NCI-H510A (cell line): ENCODE results near the gene LARP4B.

ENCODE experiments used
- DNase-seq: peaks from one replicate; lab custom pipeline; 2025; lab: John Stamatoyannopoulos, UW

LARP4B gene

DNA sequence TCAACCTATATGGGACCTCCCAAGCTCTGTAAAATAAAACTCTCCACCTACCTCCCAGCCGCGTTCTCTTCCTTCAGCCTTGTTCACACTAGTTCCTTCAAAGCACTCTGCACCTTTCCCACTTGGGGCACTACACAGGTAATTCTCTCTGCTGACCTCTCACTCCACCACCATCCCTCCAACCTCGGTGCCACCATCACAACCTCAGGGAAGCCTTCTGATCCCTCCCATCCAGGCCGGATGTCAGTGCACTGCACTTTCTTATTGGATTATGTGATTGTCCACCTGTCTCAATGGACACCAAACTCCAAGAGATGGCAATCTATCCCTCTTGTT, 7.0 kb downstream of the LARP4B start:
- DNase-seq = no peak

DNA sequence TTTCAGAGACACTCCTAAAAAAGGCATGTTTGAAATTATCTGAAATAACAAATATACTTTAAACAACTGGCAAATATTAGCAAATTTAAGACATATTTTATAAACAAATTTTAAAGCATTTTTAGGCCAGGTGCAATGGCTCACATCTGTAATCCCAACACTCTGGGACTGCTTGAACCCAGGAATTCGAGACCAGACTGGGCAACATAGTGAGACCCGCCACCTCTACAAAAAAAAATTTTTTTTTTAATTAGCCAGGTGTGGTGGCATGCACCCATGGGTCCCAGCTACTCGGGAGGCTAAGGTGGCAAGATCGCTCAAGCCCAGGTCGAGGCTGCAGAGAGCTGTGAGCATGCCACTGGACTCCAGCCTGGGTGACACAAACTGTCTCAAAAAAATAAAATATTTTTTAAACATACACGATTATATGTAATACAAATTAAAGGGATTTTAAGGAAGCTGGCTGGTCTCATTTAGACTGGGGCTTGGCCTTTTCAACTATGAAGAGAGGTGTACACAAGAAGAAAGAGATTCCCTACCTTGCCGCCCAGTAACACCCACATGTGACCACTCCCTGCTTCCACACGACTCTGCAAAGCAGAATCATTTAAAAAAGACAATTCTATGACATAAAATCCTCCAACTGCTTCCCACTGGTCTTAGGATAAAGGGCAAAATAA, 7.5 kb downstream of the LARP4B start:
- no peak for DNase-seq

DNA sequence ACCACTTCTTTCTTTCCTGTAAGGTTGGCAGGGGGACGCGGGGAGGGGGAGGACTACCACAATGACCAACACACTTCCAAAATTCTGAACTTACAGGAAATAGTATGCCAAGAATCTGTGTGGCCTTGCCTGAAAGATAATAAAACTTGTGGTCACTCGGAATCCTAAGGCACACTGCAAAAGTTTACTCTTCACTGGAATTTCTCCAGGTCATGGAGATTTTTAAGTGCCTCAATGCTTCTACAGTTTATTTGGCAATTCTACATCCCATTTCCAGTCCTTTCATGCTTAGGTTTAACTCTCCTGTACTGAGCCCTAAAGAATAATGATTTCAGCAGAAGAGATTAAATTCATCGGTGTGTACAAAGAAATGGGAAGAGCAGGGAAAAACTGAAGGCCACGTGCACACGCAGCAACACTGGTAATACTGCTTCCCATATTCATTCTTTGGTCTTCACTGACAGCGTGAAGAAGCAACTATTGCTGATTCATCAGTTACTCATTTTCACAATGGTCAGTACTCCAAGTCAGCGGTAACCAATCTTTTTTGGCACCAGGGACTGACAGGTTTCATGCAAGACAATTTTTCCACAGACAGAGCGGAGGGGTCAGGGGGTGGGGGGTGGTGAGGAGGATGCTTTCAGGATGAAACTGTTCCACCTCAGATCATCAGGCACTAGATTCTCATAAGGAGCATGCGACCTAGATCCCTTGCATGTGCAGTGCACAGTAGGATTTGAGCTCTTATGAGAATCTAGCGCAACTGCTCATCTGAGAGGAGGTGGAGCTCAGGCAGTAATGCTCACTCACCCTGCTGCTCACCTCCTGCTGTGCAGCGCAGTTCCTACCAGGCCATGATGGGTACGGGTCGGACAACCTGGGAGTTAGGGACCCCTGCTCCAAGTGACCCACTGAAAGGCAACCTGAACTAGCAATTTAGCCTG, 9.8 kb downstream of the LARP4B start:
- DNase-seq = no peak

DNA sequence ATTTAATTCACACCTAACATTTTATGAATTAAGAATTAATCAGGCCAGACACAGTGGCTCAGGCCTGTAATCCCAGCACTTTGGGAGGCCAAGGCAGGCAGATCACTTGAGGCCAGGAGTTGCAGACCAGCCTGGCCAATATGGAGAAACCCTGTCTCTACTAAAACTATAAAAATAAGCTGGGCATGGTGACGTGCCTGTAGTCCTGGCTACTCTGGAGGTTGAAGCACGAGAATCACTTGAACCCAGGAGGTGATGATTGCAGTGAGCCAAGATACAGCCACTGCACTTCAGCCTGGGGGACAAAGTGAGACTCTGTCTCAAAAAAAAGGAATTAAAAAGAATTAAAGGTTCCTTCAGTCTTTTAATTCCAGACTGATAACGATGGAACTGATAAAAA, 11.1 kb downstream of the LARP4B start:
- DNase-seq = no peak

DNA sequence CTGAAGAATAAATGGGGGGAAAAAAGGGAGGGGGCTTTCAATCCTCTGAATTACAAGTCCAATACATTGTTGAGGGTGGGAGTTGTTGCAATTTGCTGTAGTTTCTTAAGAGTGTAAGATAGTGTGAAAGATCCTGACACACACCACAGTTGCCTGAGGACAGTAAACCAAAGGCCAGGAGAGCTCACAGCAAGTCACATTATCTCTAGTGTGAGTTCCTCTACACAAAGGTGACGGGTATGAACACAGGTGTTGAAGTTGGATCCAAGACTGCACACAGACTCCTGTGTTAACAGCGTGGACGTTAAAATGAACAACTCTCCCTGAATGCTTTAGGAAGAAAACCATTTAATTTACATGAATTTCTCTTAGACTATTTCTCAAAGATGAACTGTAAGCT, 12.0 kb downstream of the LARP4B start:
- no peak for DNase-seq

DNA sequence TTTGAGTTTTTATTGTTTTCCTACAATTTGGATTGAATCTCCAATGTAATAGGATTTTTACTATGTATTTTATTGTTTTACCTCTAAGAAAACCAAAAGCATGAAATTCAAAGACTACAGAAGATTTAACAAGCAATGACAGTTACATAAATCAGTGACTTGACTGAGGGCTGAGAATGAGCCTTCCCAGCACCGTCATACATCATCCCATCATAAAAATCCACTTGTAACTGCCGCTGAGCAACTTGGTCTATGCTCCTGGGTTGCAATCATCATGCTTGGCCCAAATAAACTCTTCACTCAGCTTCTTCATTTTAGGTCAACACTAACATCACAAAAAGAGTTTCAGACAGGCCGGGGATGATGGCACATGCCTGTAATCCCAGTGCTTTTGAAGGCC, 13.5 kb downstream of the LARP4B start:
- no peak for DNase-seq

- no peak for DNase-seq
Observed at GRCh38 chr10:917416-917720, 14.1 kb downstream of the LARP4B start.

DNA sequence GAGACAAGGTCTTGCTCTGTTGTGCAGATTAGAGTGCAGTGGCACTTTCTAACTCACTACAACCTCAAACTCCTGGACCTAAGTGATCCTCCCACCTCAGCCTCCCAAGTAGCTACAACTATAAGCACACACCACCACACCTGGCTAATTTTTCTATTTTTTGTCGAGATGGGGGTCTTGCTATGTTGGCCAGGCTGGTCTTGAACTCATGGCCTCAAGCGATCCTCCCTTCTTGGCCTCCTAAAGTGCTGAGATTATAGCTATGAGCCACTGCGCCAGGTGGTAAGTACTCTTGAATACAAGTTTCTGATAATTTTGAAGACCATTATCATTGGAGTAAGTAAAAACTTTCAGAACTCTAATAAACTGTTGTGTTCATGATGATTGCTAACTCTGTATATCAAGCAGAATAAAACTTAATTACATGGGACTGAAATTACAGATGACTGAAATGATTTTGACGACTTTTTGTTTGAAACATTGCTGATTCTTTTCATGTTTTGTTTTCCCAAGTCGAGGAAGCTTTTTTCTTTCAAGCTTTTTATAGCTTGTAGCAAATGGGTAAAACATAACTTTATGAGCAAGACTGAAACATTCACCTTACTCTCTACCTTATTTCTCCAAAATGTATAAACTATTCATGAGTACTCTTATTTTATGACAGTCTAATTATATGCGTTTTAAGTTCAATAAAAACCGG, 14.6 kb downstream of the LARP4B start:
- no peak for DNase-seq

DNA sequence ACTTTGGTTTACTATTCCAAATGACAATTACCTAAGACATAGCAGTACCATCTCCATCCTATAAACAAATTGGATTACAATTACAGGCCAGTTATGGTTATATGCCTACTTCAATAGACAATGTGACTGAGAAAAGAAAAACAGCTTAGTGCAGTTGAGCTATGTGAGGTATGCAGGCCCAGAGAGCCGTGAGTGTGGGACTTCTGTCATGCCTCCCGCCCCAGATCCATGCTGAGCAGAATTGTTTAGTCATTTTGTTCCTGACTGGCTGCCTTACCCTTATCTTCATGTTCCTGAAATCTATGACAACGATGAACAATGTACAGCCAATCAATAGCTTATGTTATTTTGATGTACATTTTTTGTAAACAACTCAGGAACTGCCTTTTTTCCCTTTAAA, 21.7 kb downstream of the LARP4B start:
- DNase-seq = no peak

DNA sequence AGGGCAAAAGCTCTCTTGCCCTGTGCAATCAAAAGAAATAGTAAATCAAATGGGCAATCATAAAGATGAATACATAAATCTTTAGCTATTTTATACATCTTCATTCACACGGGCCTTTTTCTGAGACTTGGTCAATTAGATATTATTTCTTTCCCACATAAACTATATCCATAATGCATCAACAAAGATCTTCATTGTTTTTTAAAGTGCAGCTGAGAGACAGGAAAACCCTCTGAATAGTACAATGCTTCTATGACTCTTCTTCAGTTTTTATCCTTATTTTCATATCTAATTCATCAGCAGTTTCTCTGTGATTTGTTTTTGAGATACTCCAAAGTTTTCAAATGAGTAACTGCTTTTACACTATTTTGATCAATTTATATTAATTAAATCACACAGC, 25.5 kb downstream of the LARP4B start:
- no peak for DNase-seq

DNA sequence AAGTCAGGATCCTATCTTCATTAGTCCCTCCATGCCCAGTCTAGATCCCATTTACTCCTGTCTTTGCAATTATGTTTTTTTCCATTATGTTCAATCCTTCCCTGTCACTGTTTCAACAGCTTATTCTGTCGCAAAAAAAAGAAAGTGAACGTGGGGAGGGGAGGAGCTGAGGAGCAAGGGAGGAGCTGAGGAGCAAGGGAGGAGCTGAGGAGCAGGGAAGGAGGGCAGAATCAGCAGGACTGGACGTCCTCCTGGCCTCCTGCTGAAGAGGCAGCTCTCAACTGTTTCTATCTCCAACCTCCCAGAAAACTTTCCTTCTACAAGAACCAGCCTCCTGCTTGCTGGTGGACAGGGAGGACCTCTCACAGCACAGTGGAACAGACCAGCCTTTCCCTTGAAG, 26.0 kb downstream of the LARP4B start:
- no peak for DNase-seq

DNA sequence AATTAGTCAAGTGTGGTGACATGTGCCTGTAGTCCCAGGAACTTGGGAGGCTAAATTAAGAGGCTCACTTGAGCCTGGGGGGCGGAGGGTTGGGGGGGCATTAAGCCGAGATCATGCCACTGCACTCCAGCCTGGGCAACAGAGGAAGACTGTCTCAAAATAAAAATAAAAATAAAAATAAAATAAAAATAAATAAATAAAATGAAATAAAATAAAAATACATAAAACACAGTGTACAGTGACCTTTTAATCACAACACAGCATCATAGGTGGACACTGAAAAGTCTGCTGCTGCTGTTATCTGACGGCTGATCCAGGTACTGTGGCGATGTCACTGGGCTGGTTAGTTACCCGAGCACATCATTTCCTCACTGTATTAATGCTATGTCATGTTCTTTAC, 27.1 kb downstream of the LARP4B start:
- no peak for DNase-seq

DNA sequence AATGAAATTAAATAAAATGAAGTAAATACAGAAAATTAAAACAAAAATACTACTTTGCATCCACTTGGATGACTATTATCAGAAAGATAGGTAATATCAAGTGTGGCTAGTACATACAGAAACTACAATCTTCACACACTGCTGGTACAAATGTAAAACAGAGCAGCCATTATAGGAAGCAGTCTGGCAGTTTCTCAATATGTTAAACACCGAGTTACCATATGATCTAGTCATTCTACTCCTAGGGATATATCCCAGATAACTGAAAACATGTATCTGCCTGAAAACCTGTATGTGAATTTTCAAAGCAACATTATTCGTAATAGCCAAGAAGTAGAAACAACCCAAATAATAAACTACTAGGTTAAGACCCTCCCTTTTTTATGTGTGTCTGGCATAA, 33.4 kb downstream of the LARP4B start:
- no peak for DNase-seq

GRCh38 chr10:896982-897381, 34.5 kb downstream of the LARP4B start:
- DNase-seq = no peak

GRCh38 chr10:895324-895723, 36.2 kb downstream of the LARP4B start:
- no peak for DNase-seq

DNA sequence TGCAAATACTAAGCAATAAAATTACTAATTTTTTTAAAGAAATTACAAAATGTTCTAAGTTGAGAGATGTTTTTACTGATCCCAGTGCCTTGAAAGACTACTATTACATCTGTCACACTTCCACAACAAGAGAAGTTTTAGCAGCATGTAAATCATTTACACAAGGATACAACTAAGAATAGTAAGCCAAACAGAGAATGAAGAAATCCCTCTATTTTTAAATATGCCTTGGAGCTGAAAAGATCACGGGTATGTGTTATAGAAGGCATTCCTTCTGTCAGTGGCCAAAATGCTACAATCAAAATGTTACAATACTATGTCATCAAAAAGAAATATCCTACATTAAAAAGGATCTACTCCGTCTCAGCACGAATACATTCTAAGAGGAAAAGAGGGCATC, 52.6 kb downstream of the LARP4B start:
- no peak for DNase-seq

GRCh38 chr10:878333-878759, 53.2 kb downstream of the LARP4B start:
- DNase-seq = no peak

DNA sequence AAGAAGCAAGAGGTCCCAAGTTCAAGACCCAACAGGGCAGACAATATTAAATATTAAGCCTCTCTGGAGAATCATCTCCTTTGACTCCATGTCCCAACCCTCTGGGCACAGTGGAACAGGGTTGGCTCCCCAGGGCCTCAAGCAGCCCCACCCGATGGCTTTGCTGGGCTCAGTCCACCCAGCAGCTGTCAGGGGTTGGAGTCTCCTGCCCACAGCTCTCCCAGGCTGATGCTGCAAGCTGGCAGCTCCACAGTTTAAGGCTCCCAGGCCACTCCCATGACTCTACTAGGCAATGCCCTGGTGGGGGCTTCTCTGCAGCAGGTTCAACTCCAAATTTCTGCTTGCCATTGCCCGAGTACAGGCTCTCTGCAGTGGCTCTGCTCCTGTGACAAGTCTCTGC, 55.1 kb downstream of the LARP4B start:
- no peak for DNase-seq

DNA sequence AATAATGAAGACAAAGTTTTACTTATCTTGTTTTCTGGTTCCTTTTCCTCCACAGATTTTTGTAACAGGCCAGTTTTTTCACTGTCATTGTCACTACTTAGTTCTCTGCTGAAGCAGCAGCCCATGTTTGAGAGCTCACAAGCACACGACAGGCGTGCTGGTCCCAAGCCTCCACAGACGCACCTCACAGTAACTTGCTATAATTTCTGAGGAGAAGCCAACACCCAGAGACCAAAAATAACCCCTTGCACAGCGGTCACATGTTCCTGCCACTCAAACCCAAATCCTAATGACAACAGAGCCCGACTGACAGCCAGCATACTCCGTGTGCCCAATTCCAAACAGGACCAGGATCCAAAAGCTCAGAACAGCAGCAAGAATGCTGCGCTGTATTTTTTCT, 58.5 kb downstream of the LARP4B start:
- no peak for DNase-seq

DNA sequence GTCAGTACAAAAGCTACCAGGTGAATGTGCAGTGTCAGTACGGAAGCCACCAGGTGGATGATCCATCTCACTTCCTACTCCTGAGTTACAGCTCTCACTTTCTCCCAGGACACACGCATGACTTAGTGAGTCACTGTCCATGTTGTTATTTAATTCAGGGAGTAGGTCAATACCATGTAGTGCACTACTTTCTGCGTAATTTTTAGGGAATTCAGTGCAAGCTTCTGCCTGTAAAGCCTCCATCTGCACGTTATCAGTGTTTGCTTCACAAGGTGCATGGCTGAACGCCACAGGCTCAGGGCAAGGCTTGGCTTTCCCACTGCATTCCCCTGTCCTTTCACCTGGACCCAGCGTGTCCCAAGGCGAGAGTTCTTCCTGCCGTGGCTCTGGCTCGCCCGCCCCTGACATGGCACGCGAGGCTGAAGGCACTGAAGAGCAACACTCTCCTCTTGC, 59.5 kb downstream of the LARP4B start:
- DNase-seq = no peak

DNA sequence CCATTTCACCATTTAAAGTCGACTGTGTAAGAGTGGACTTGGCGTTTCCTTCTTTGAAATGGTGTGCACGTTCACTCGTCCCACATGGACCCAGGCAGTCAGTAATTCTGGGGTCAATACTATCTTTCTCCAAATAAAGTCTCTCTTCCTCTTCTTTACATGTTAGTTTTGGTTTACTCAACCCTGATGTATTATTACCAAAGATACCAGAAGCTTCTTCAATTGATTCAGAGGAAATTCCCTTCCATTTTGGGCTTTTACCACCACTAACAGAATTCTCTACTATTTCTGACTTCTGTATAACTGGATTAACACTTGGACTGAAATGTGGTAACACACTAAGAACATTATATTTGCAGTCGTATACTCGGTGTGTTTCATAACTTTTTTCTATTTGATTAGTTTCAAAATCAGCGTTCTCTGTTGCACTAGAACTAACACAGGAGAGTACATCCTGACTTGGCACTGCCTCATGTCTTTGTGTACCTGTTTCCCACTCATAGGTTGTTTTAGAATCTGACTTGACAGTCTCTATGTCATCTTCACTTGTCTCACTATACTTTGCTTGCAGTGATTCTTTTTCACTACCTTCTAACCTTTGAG, 60.8 kb downstream of the LARP4B start:
- DNase-seq = no peak

DNA sequence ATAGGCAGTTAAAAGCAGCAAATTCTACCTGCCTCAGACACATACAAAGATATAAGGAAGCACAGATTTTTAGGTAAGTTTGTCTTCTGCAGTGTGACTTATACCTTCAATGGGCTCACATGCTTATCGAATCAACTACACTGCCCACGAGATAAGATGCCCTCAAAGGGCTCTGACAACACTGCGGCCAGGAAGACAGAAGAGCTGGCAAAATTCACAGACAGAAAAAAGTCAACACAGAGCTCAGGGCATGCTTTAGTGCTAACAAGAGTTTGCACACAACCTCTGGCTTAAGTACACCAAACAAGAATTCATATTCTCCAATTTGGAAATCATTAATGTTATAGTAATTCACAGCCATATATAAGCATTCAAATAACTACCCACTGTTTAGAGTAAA, 62.3 kb downstream of the LARP4B start:
- no peak for DNase-seq

DNA sequence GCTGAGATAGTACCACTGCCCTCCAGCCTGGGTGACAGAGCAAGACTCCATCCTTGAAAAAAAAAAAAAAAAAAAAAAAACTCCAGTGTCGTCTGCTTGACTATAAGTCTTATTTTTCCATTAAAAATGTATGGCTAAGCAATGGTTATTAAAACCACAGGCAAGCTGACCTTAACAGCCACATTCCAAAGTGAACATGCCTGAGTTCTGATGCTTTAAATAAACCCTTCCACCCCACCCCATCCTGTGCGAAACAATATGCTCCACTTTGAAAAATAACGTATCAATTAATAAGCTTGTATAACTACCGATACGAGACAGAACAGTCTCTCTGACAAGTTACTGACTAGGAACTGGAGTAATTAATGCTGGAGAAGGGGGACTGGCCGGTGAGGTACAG, 63.7 kb downstream of the LARP4B start:
- no peak for DNase-seq
